Measurements from ENCODE around the gene TBC1D16.

Gene TBC1D16

GRCh38 chr17:79948945-79949655 is 86.6 kb downstream of the TBC1D16 start:
- no peak for FAIRE-seq

- no peak for FAIRE-seq
These were observed 87.2 kb downstream of the TBC1D16 start for GRCh38 chr17:79948406-79948944.

GRCh38 chr17:79947351-79948031 is 88.2 kb downstream of the TBC1D16 start:
- FAIRE-seq, result no peak

- FAIRE-seq, result no peak
These were observed 89.1 kb downstream of the TBC1D16 start for GRCh38 chr17:79946352-79947231.

GRCh38 chr17:79945591-79946255 is 89.9 kb downstream of the TBC1D16 start:
- no peak for FAIRE-seq

- FAIRE-seq, result no peak
These were observed 90.8 kb downstream of the TBC1D16 start for GRCh38 chr17:79944821-79945391.

GRCh38 chr17:79944251-79944812 is 91.3 kb downstream of the TBC1D16 start:
- no peak for FAIRE-seq

GRCh38 chr17:79943347-79944241 is 92.1 kb downstream of the TBC1D16 start:
- FAIRE-seq, result no peak

- FAIRE-seq, result no peak
These were observed 92.9 kb downstream of the TBC1D16 start for GRCh38 chr17:79942591-79943346.

- no peak for FAIRE-seq
These were observed 93.7 kb downstream of the TBC1D16 start for GRCh38 chr17:79942011-79942405.

GRCh38 chr17:79941088-79942010 is 94.3 kb downstream of the TBC1D16 start:
- FAIRE-seq, result no peak

GRCh38 chr17:79940459-79941087 is 95.1 kb downstream of the TBC1D16 start:
- FAIRE-seq, result no peak

- FAIRE-seq, result no peak
These were observed 95.8 kb downstream of the TBC1D16 start for GRCh38 chr17:79939755-79940458.

- FAIRE-seq, result no peak
These were observed 96.6 kb downstream of the TBC1D16 start for GRCh38 chr17:79939094-79939435.

GRCh38 chr17:79938336-79939093 is 97.2 kb downstream of the TBC1D16 start:
- no peak for FAIRE-seq

GRCh38 chr17:79937391-79938335 is 98.0 kb downstream of the TBC1D16 start:
- FAIRE-seq, result no peak
